Eye (tissue), 1 donor: ENCODE measurements around the gene SLC24A1.
"Not testable (repeated sequence)": the region's sequence is repeated elsewhere in the genome, so short reads cannot be mapped to it uniquely, and the experiment has no call there.

Experiments used
- DNase-seq: peaks from one replicate; pipeline ENCODE4 v3.0.0-alpha.2; 2015

SLC24A1 gene

GRCh38 chr15:65621638-65622037 is at the start of gene SLC24A1:
TSS of gene SLC24A1 (plus strand) at chr15:65621938. CDS start at chr15:65624081, 2,143 bp downstream.
- no peak for DNase-seq

GRCh38 chr15:65571971-65572370 is 49.8 kb upstream of the SLC24A1 start:
- DNase-seq = no peak

- no peak for DNase-seq
Measured at GRCh38 chr15:65576664-65577063, 45.1 kb upstream of the SLC24A1 start.

GRCh38 chr15:65577129-65577996 is 44.4 kb upstream of the SLC24A1 start:
- no peak for DNase-seq

GRCh38 chr15:65578904-65579728 is 42.6 kb upstream of the SLC24A1 start:
- no peak for DNase-seq

GRCh38 chr15:65579762-65580161 is 42.0 kb upstream of the SLC24A1 start:
- DNase-seq = no peak

- DNase-seq = no peak
Measured at GRCh38 chr15:65580287-65580686, 41.5 kb upstream of the SLC24A1 start.

GRCh38 chr15:65583701-65584100 is 38.0 kb upstream of the SLC24A1 start:
- peak; percentile 60 for DNase-seq

- no peak for DNase-seq
Measured at GRCh38 chr15:65584241-65584640, 37.5 kb upstream of the SLC24A1 start.

- DNase-seq = no peak
Measured at GRCh38 chr15:65587094-65587493, 34.6 kb upstream of the SLC24A1 start.

- DNase-seq = peak; percentile 39
Measured at GRCh38 chr15:65595960-65596359, 25.8 kb upstream of the SLC24A1 start.

GRCh38 chr15:65598468-65598867 is 23.3 kb upstream of the SLC24A1 start:
- no peak for DNase-seq

GRCh38 chr15:65599677-65600076 is 22.1 kb upstream of the SLC24A1 start:
- DNase-seq = no peak

GRCh38 chr15:65603134-65603533 is 18.6 kb upstream of the SLC24A1 start:
- no peak for DNase-seq

GRCh38 chr15:65603559-65603958 is 18.2 kb upstream of the SLC24A1 start:
- no peak for DNase-seq

GRCh38 chr15:65610871-65611718 is 10.6 kb upstream of the SLC24A1 start, which contains the start of gene INTS14:
TSS of gene INTS14 (minus strand) at chr15:65611131. CDS start at chr15:65607380, 3,751 bp downstream.
- peak; percentile 98 for DNase-seq

GRCh38 chr15:65611888-65612615 is 9.7 kb upstream of the SLC24A1 start:
- peak; percentile 20 for DNase-seq

GRCh38 chr15:65612616-65612946 is 9.2 kb upstream of the SLC24A1 start:
- no peak for DNase-seq

- peak; percentile 8 for DNase-seq
Measured at GRCh38 chr15:65612949-65613744, 8.6 kb upstream of the SLC24A1 start.

- not testable (repeated sequence) for DNase-seq
Measured at GRCh38 chr15:65615887-65616286, 5.9 kb upstream of the SLC24A1 start.

- DNase-seq = no peak
Measured at GRCh38 chr15:65618560-65619109, 3.1 kb upstream of the SLC24A1 start.
